MM.1S (cell line): ENCODE data around the gene ZNF263.

Experiments
- EZH2phosphoT487 ChIP-seq: fragments of 300-600 bp; sonication (generic); IDR thresholded peaks from 2 replicates; pipeline ENCODE4 v1.6.1; 2018; ENCODE audit warnings: antibody characterized with exemption, low read length
- TF ChIP-seq, protein P1 (sequence below): fragments of 300-600 bp; sonication (generic); IDR thresholded peaks from 2 replicates; pipeline ENCODE4 v1.5.1; 2016; ENCODE audit warnings: antibody characterized with exemption, low read length, mixed read lengths

GRCh38 chr16:3328643-3329042 is 45.4 kb downstream of the ZNF263 start:
- TF ChIP-seq, protein P1, sequence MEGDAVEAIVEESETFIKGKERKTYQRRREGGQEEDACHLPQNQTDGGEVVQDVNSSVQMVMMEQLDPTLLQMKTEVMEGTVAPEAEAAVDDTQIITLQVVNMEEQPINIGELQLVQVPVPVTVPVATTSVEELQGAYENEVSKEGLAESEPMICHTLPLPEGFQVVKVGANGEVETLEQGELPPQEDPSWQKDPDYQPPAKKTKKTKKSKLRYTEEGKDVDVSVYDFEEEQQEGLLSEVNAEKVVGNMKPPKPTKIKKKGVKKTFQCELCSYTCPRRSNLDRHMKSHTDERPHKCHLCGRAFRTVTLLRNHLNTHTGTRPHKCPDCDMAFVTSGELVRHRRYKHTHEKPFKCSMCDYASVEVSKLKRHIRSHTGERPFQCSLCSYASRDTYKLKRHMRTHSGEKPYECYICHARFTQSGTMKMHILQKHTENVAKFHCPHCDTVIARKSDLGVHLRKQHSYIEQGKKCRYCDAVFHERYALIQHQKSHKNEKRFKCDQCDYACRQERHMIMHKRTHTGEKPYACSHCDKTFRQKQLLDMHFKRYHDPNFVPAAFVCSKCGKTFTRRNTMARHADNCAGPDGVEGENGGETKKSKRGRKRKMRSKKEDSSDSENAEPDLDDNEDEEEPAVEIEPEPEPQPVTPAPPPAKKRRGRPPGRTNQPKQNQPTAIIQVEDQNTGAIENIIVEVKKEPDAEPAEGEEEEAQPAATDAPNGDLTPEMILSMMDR: no peak
- TF ChIP-seq EZH2phosphoT487: no peak
